HUDEP-2 (cell line): ENCODE data around the gene SPATS2.
"Not testable (repeated sequence)": the region's sequence is repeated elsewhere in the genome, so short reads cannot be mapped to it uniquely, and the experiment has no call there.

Experiments
- DNase-seq, 76 experiments: peaks; one replicate each; lab custom pipeline; 2025; ENCODE audit not compliant: unreplicated experiment in 76 of 76; lab: John Stamatoyannopoulos, UW

SPATS2 gene

GRCh38 chr12:49388682-49389386, 21.6 kb downstream of the SPATS2 start:
- no peak for DNase-seq

DNA sequence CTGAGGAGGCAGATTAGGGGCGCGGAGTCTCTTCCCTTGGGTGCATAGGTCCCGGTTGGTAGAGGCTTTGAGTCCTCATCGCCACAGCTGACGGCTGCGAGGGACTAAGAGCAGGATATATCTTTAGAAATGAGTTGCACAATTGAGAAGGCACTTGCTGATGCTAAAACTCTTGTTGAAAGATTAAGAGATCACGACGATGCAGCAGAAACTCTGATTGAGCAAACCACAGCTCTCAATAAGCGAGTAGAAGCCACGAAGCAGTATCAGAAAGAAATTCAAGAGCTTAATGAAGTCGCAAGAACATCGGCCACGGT, 22.1 kb downstream of the SPATS2 start:
- DNase-seq, result no peak

DNA sequence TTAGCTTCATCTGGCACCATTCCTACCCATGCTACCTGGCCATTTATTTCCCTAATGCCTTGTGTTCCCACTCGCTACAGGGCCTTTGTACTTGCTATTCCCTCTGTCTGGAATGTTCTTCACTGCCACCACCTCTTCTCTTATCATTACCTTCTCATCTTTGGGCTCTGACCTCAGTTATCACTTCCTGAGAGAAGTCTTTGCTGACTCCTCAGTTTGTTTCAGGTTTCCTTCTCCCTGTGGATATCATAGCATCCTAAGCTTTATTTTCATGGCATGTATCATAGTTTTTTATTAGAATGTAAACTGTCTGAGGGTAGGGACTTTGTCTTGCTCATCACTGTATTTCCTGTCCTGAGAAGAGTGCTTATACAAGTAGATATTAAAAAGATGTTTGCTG, 29.7 kb downstream of the SPATS2 start:
- DNase-seq, result no peak

GRCh38 chr12:49400304-49400703, 33.0 kb downstream of the SPATS2 start:
- DNase-seq, result no peak

- DNase-seq, result no peak
Measured at GRCh38 chr12:49403971-49404450, 36.7 kb downstream of the SPATS2 start.

DNA sequence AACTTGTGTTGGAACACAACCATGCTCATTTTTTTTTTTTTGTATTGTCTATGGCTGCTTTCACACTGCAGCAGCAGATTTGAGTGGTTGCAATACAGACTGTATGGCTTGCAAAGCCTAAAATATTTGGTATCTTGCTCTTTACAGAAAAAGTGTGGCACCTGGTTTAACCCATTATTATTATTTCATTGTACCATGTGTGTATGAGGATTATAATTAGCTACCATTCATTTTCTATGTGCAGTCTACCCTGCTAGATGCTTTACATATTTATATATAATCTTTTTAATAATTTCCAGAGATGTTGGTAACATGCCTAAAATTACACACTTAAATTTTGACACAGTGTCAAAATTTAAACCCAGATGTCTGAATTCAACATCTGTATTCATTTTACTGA, 37.7 kb downstream of the SPATS2 start:
- no peak for DNase-seq

GRCh38 chr12:49410818-49411217, 43.6 kb downstream of the SPATS2 start:
- DNase-seq, result no peak

DNA sequence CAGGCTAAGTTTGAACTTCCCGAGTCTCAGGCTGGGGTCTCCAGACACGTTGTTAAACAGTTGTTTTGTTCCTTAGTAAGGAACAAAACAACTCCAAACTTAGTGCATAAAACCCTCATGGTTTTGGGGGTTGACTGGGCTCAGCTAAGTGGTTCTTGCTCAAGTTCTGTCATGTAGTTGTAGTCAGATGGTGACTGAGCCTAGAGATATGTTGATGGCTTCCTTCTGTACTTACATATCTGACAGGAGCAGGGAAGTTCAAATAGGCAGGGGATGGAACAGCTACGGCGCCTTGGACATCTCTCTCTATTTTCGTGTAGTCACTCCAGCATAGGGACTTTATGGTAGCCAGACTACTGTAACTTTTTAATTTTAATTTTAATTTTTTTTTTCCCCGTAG, 45.7 kb downstream of the SPATS2 start:
- no peak for DNase-seq

DNA sequence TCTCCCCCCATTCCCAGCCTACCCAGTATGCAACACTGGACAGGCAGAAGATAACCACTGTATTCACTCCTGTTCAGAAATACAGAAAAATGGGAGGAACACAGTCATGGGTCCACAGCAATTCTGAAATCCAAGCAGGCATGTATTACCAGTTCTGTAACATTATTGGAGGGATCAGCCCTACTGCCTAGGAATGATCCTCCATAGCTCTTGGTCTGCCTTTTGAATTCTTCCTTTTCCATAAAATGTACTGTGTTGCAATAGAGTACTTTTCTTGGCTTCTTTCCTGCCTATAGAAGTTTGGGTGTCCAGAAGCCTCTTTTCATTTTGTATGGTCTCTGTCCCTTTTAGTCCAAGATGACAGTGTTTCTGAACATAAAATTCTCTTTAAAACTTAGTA, 46.5 kb downstream of the SPATS2 start:
- DNase-seq, result no peak

GRCh38 chr12:49414364-49414763, 47.1 kb downstream of the SPATS2 start:
- DNase-seq, result no peak

DNA sequence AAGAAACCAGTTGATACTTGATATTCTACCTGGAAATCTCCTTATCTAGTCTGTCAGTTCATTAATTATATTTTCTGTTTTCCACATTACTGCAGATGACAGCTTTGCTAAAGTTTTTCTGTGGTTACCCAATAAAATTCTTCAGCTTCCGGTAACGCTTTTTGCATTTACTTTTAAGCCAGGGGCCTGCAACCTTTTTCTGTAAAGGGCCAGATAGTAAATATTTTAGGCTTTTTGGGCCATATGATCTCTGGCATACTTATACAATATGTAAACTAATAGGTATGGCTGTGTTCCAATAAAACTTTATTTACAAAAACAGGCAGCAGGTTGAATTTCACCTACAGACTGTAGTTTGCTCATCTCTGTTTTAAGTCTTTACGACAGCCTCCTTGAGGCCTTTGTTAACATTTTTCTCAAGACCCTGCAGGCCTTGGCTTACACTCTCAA, 48.3 kb downstream of the SPATS2 start:
- DNase-seq, result no peak

- no peak for DNase-seq
Measured at GRCh38 chr12:49416892-49417291, 49.6 kb downstream of the SPATS2 start.

DNA sequence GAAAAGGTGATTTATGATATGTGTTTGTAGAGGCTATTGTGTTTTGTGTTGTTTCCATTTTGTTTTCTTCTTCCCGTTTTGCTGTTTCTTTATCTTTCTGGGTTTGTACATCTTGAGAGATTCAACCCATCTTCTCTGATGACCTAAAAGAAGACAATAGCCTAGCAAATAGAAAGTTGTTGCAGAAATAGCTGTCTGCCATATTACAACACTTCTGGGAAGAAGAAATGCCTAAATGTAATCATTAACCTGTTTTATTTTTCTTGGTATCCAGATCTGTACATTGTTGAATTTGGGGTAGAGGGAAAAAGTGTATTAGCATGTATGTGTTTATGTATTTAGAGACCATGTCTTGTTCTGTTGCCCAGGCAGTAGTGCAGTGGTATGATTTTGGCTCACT, 50.3 kb downstream of the SPATS2 start:
- DNase-seq, result no peak

- no peak for DNase-seq
Measured at GRCh38 chr12:49420556-49420955, 53.3 kb downstream of the SPATS2 start.

DNA sequence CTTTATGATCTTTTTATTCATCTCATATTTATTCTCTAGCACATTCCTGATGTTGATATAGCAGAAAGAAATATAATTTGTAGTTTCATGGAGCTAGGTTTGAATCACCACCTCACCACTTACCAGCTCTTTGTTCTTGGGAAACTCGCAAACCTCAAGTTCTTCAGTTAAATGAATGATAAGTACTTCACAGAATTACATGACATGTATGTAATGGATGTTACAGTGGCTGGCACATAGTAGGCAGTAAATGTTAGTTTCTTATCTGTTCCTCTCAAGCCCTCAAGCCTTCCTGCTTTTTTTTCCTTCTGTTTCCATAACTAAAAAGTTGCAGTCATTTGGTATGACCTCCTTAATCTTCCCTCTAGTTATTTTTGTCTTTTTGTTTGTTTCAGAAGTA, 54.9 kb downstream of the SPATS2 start:
- peak in 7 of 76 experiments; percentile 18 to 62 (median 23) for DNase-seq

- DNase-seq, result peak in 1 of 76 experiments; percentile 10
Measured at GRCh38 chr12:49428793-49429192, 61.5 kb downstream of the SPATS2 start.

GRCh38 chr12:49432616-49433015, 65.4 kb downstream of the SPATS2 start:
- DNase-seq, result no peak

- not testable (repeated sequence) for DNase-seq
Measured at GRCh38 chr12:49436799-49437198, 69.5 kb downstream of the SPATS2 start.

- DNase-seq, result no peak
Measured at GRCh38 chr12:49439042-49439441, 71.8 kb downstream of the SPATS2 start.

DNA sequence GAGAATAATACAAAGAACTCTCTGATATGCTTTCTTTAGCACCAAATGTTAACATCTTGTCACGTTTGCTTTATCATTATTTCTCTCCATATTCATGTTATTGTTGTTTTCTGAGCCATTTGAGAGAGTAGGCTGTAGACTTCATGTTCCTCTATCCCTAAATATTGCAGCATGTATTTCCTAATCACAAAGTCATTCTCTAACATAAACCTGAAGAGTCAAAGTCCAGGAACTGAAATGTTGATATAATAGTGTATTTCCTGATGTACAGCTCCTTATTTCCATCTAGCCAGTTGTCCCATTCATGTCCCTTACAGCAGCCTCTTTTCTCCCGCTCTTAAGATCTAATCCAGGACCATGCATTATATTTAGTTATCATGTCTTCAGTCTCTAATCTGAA, 72.8 kb downstream of the SPATS2 start:
- DNase-seq, result no peak

- no peak for DNase-seq
Measured at GRCh38 chr12:49442915-49443314, 75.7 kb downstream of the SPATS2 start.

DNA sequence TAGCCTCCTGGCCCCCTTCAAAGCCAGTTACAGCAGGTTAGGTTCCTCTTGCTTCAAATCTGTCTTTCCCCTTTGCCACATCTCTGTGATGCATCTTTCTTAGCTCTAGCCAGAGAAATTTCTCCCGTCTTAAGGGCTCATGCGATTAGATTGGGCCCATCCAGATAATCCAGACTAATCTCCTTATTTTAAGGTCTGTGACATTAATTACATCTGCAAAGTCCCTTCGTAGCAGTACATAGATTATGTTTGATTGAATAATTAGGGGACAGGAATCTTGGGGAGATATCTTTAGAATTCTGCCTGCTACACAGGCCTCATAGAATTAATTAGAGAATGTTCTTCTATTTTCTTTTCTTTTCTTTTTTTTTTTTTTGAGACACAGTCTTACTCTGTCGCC, 79.3 kb downstream of the SPATS2 start:
- DNase-seq, result no peak

GRCh38 chr12:49448858-49449257, 81.6 kb downstream of the SPATS2 start:
- DNase-seq, result no peak
